Fibroblast of pulmonary artery (primary cell): Measurements from ENCODE around the gene SPESP1.
A peak's percentile ranks its signal among the peaks of the same experiment; 100 is the strongest.

Experiments used
- DNase-seq: peaks from one replicate; pipeline ENCODE4 v3.0.0-alpha.2; 2010; ENCODE audit warnings: low read depth
- H3K4me3 ChIP-seq: replicated peaks from 2 replicates; pipeline ENCODE4 v1.5.1; 2011; ENCODE audit warnings: low read depth, mild to moderate bottlenecking, control low read depth, low read length, moderate library complexity
- TF ChIP-seq, protein P1 (sequence below): IDR thresholded peaks from 2 replicates; pipeline ENCODE4 v1.5.1; 2011; ENCODE audit warnings: mild to moderate bottlenecking, control low read depth, low read length, inconsistent platforms; ENCODE audit errors: missing control alignments

SPESP1 gene

DNA sequence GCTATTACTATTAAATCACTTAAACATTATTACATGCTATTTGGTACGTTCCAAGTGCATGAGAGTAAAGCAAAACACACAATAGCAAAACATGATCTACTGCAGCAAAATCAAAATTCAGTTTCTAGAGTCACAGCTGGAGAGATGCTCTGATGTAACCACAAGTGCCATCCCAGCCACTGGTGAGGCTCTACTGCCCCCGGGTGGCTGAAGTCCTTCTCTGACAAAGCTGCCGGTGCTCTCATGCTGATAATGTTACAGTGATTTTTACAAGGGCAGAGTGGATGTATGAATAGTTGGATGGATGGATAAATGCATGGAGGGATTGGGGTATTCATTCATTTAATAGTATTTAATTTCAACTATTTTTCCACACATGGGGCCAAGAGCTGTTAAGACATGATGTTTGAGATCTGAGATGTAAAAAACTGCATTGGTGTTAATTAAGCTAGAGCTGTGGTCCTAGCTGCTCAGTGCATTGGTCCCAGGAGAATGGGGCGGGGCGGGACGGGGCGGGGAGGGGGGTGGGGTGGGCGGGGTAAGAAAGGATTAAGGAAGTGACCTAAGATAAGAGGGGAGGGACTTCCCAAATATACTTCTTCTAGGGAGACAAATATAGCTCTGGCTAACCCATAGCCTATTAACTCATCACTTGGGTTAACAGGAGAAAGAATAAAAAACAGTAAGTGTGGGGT is 5.3 kb upstream of the SPESP1 start:
- no peak overlapping the region for H3K4me3 ChIP-seq
- TF ChIP-seq, protein P1, sequence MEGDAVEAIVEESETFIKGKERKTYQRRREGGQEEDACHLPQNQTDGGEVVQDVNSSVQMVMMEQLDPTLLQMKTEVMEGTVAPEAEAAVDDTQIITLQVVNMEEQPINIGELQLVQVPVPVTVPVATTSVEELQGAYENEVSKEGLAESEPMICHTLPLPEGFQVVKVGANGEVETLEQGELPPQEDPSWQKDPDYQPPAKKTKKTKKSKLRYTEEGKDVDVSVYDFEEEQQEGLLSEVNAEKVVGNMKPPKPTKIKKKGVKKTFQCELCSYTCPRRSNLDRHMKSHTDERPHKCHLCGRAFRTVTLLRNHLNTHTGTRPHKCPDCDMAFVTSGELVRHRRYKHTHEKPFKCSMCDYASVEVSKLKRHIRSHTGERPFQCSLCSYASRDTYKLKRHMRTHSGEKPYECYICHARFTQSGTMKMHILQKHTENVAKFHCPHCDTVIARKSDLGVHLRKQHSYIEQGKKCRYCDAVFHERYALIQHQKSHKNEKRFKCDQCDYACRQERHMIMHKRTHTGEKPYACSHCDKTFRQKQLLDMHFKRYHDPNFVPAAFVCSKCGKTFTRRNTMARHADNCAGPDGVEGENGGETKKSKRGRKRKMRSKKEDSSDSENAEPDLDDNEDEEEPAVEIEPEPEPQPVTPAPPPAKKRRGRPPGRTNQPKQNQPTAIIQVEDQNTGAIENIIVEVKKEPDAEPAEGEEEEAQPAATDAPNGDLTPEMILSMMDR: peak; percentile 96
- DNase-seq: peak; percentile 79

DNA sequence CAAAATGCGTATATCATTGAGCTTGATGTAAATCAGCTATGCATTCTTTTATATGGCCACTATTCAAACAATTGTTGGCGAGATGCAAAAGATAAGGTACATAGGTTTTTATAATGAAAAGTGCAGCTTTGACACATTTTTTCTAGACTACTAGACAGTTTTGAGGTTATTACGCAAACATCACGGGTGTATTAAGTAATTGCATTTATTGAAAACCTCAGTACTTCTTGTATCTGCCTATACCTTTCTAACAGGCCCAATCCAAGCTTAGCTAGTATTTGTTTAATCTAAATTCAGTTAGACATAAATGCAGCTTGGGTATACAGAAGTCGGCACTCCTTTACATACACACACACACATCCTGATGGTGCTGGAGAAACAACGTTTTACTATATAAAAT is 2.7 kb downstream of the SPESP1 start:
- H3K4me3 ChIP-seq: no peak overlapping the region
- no peak for DNase-seq
- TF ChIP-seq, protein P1: no peak

DNA sequence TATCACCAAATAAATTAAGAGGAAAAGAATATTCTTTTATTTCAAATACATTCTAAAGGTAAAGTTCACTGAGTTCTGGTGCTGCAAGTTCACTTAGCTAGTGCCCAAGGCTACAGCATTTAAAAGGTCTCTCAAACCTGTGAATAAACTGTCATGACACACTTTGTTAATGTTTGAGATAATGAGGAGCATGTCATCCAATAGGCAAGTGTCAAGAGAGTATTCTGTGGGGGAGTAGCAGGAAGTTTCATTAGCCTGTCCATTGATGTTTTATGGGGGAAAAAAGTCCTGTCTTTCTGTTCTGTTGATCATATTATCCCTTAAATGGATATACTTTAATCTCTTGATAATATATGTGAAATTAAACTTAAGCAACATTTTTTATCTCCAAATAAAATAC is 4.0 kb downstream of the SPESP1 start:
- no peak overlapping the region for H3K4me3 ChIP-seq
- TF ChIP-seq, protein P1: no peak
- no peak for DNase-seq

DNA sequence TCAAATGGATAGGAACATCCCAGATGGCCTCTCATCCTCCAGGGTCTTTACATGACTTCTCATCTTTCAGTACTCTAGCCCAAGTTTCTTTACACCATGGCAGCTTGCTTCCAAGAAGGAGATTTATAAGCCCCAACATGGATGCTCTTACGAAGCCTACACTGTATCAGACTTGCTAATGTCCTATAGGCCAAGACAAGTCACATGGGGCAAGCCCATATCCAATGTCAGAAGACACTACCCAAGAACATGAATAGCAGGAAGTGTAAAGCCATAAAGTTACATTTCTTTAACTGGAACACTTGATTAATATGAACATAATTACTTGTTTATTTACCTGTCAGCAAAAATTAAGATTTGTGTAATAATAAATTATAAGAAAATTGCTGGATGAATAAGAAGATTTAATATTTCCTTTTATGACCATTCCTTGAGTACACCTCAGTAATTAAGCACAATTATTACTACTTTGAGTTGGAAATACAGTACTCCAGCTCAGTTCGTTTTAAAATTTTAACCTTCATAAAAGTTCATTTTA is 5.1 kb downstream of the SPESP1 start:
- DNase-seq: no peak
- TF ChIP-seq, protein P1: no peak
- no peak overlapping the region for H3K4me3 ChIP-seq

DNA sequence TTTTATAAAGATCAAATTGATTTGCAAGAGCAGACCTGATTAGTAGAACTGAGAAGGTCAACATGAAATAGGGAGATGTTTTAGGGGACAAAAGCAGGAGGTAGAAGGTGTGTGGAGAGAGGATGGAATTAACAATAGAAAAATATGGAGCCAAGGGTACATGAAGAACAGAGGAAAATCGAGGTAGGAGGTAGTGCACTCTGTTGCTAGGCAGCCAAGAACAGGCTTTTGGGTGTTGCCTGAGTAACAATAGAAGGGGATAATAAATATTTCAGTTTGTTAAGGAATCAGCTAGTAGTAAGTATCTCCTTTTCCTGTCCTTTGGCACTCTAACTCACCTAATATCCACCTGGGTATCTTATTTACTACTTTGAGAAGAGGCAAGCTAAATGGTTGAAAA is 9.2 kb downstream of the SPESP1 start:
- TF ChIP-seq, protein P1: no peak
- no peak for DNase-seq
- H3K4me3 ChIP-seq: no peak overlapping the region

DNA sequence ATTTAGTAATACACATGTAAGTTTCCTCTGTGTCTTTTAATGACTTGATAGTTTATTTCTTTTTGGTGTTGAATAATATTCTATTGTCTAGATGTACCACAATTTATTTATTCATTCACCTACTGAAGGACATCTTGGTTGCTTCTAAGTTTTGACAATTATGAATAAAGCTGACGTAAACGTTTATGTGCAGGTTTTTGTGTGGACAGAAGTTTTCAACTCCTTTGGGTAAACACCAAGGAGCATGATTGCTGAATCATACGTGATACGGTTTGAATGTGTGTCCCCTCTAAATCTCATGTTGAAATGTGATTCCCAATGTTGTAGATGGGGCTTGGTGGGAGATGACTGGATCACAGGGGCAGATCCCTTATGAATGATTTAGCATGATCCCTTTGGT is 21.5 kb downstream of the SPESP1 start:
- DNase-seq: no peak
- no peak overlapping the region for H3K4me3 ChIP-seq
- TF ChIP-seq, protein P1: no peak

DNA sequence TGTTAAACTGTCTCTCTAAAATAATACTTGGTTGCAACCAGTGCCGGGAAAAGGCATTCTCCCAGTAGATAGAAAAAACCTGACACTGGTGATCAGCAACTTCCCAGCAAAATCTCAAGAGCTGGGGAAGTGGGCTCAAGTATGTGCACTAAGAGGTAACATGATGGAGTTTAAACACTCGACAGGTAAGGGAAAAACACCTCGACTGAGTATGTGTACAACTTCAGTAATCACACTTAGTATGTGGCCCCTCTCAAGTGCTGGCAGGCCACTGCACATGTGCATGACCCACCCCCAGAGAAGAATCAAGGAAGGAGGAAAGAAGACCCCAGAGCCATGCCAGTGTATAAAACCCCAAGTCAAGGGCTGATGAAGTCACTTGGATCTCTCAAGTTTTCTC is 27.4 kb downstream of the SPESP1 start:
- DNase-seq: no peak
- H3K4me3 ChIP-seq: no peak overlapping the region

More for the DNA sequence above, 27.4 kb downstream of the SPESP1 start:
- TF ChIP-seq, protein P1: no peak
